GM12891 (cell line): ENCODE measurements around the gene SPON1.

Source experiments
- PAX5 ChIP-seq: IDR thresholded peaks from 2 replicates; pipeline ENCODE4 v1.6.1; 2011; ENCODE audit warnings: low read length, moderate library complexity, mild to moderate bottlenecking; ENCODE audit not compliant: insufficient read depth, severe bottlenecking
- POLR2A ChIP-seq: IDR thresholded peaks from 2 replicates; pipeline ENCODE4 v1.6.1; 2011; ENCODE audit warnings: low read depth, low read length, control low read depth
- POLR2AphosphoS5 ChIP-seq: IDR thresholded peaks from 2 replicates; pipeline ENCODE4 v1.6.1; 2011; ENCODE audit warnings: low read depth, low read length, control low read depth
- POU2F2 ChIP-seq: IDR thresholded peaks from 2 replicates; pipeline ENCODE4 v1.6.1; 2011; ENCODE audit warnings: low read depth, mild to moderate bottlenecking, control low read depth, low read length, moderate library complexity
- SPI1 ChIP-seq: IDR thresholded peaks from 2 replicates; pipeline ENCODE4 v1.6.1; 2011; ENCODE audit warnings: low read depth, low read length, control low read depth
- TAF1 ChIP-seq: IDR thresholded peaks from 2 replicates; pipeline ENCODE4 v1.6.1; 2011; ENCODE audit warnings: low read depth, low read length, control low read depth

GRCh38 chr11:13952668-13953067, 9.9 kb upstream of the SPON1 start:
- TF ChIP-seq POLR2A (no peak), POLR2AphosphoS5 (no peak), PAX5 (no peak), TAF1 (no peak), SPI1 (no peak), POU2F2 (no peak)
